ENCODE data around the gene TSHR.

GRCh38 chr14:80906336-80906735 lies 49.1 kb upstream of the TSHR start:
- TF ChIP-seq EZH2 (IDR thresholded peaks at IDR 0.05) (no peak), CTCF (IDR thresholded peaks at IDR 0.05) (no peak)
